IPS-15b (cell line): ENCODE measurements around the gene MMP3.
"Not testable (repeated sequence)": the region's sequence is repeated elsewhere in the genome, so short reads cannot be mapped to it uniquely, and the experiment has no call there.

Experiments used
- H3K27me3 ChIP-seq: one replicate; pipeline ENCODE4 v1.6.1; 2013; ENCODE audit warnings: low read length; ENCODE audit not compliant: control insufficient read depth, insufficient read depth
- H3K36me3 ChIP-seq: one replicate; pipeline ENCODE4 v1.6.1; 2013; ENCODE audit warnings: low read length; ENCODE audit not compliant: control insufficient read depth, insufficient read depth
- H3K4me1 ChIP-seq: one replicate; pipeline ENCODE4 v1.6.1; 2013; ENCODE audit warnings: mild to moderate bottlenecking, low read length; ENCODE audit not compliant: control insufficient read depth, insufficient read depth
- H3K4me3 ChIP-seq: one replicate; pipeline ENCODE4 v1.5.1; 2013; ENCODE audit warnings: low read depth, low read length
- H3K9ac ChIP-seq: one replicate; pipeline ENCODE4 v1.6.1; 2013; ENCODE audit warnings: low read depth, mild to moderate bottlenecking, low read length
- H3K9me3 ChIP-seq: one replicate; pipeline ENCODE4 v1.6.1; 2013; ENCODE audit warnings: mild to moderate bottlenecking, low read length; ENCODE audit not compliant: control insufficient read depth, insufficient read depth

MMP3 gene

GRCh38 chr11:102843489-102843888 is at the start of gene MMP3:
Gene MMP3 (minus strand): TSS chr11:102843609. CDS start chr11:102843546, 63 bp downstream.
- Histone ChIP-seq H3K9me3 (no peaks in the 10 kb centered on the region), H3K4me1 (no peaks in the 10 kb centered on the region), H3K36me3 (no peaks in the 10 kb centered on the region), H3K27me3 (no peaks in the 10 kb centered on the region), H3K9ac (no peak within 1 kb of the TSS), H3K4me3 (no peak within 1 kb of the TSS)

- Histone ChIP-seq H3K4me3 (no peak overlapping the region), H3K9ac (no peak overlapping the region), H3K4me1 (no peaks in the 10 kb centered on the region), H3K9me3 (no peaks in the 10 kb centered on the region), H3K27me3 (no peaks in the 10 kb centered on the region), H3K36me3 (no peaks in the 10 kb centered on the region)
Measured at GRCh38 chr11:102891736-102892135, 48.3 kb upstream of the MMP3 start.

- Histone ChIP-seq H3K27me3 (no peaks in the 10 kb centered on the region), H3K9me3 (no peaks in the 10 kb centered on the region), H3K36me3 (no peaks in the 10 kb centered on the region), H3K9ac (no peak overlapping the region), H3K4me3 (no peak overlapping the region), H3K4me1 (no peaks in the 10 kb centered on the region)
Measured at GRCh38 chr11:102886999-102887398, 43.6 kb upstream of the MMP3 start.

GRCh38 chr11:102883141-102883540 is 39.7 kb upstream of the MMP3 start:
- Histone ChIP-seq H3K9ac (no peak overlapping the region), H3K27me3 (no peaks in the 10 kb centered on the region), H3K4me1 (no peaks in the 10 kb centered on the region), H3K4me3 (no peak overlapping the region), H3K9me3 (no peaks in the 10 kb centered on the region), H3K36me3 (no peaks in the 10 kb centered on the region)

- Histone ChIP-seq H3K27me3 (no peaks in the 10 kb centered on the region), H3K4me1 (no peaks in the 10 kb centered on the region), H3K9me3 (no peaks in the 10 kb centered on the region), H3K9ac (no peak overlapping the region), H3K36me3 (no peaks in the 10 kb centered on the region), H3K4me3 (no peak overlapping the region)
Measured at GRCh38 chr11:102882389-102883024, 39.1 kb upstream of the MMP3 start.

- Histone ChIP-seq H3K4me3 (no peak overlapping the region), H3K36me3 (no peaks in the 10 kb centered on the region), H3K9me3 (no peaks in the 10 kb centered on the region), H3K27me3 (no peaks in the 10 kb centered on the region), H3K4me1 (no peaks in the 10 kb centered on the region), H3K9ac (no peak overlapping the region)
Measured at GRCh38 chr11:102879801-102880200, 36.4 kb upstream of the MMP3 start.

GRCh38 chr11:102878595-102878994 is 35.2 kb upstream of the MMP3 start:
- Histone ChIP-seq H3K27me3 (no peaks in the 10 kb centered on the region), H3K4me3 (no peak overlapping the region), H3K9me3 (no peaks in the 10 kb centered on the region), H3K36me3 (no peaks in the 10 kb centered on the region), H3K4me1 (no peaks in the 10 kb centered on the region), H3K9ac (no peak overlapping the region)

- no peaks in the 10 kb centered on the region for H3K27me3 ChIP-seq
- H3K36me3 ChIP-seq: no peaks in the 10 kb centered on the region
- H3K4me3 ChIP-seq: no peak within 1 kb of the TSS
- no peak within 1 kb of the TSS for H3K9ac ChIP-seq
- H3K9me3 ChIP-seq: no peaks in the 10 kb centered on the region
- no peaks in the 10 kb centered on the region for H3K4me1 ChIP-seq
Measured at GRCh38 chr11:102874852-102875251, 31.4 kb upstream of the MMP3 start, which contains the start of gene MMP12. Gene MMP12 (minus strand): TSS chr11:102874982. CDS start chr11:102874937, 45 bp downstream.

- H3K9ac ChIP-seq, H3K4me1 ChIP-seq, H3K9me3 ChIP-seq, H3K4me3 ChIP-seq, H3K36me3 ChIP-seq, H3K27me3 ChIP-seq: not testable (repeated sequence)
Measured at GRCh38 chr11:102869354-102869964, 26.1 kb upstream of the MMP3 start.

GRCh38 chr11:102868339-102868738 is 24.9 kb upstream of the MMP3 start:
- H3K9me3 ChIP-seq: no peaks in the 10 kb centered on the region
- H3K9ac ChIP-seq: no peak overlapping the region
- H3K4me3 ChIP-seq: no peak overlapping the region
- H3K27me3 ChIP-seq: no peaks in the 10 kb centered on the region
- no peaks in the 10 kb centered on the region for H3K4me1 ChIP-seq
- H3K36me3 ChIP-seq: no peaks in the 10 kb centered on the region

GRCh38 chr11:102864724-102865123 is 21.3 kb upstream of the MMP3 start:
- Histone ChIP-seq H3K4me3 (no peak overlapping the region), H3K9ac (no peak overlapping the region), H3K4me1 (no peaks in the 10 kb centered on the region), H3K27me3 (no peaks in the 10 kb centered on the region), H3K9me3 (no peaks in the 10 kb centered on the region), H3K36me3 (no peaks in the 10 kb centered on the region)

- no peaks in the 10 kb centered on the region for H3K4me1 ChIP-seq
- H3K9ac ChIP-seq: no peak overlapping the region
- H3K27me3 ChIP-seq: no peaks in the 10 kb centered on the region
- no peaks in the 10 kb centered on the region for H3K36me3 ChIP-seq
- H3K9me3 ChIP-seq: no peaks in the 10 kb centered on the region
- H3K4me3 ChIP-seq: no peak overlapping the region
Measured at GRCh38 chr11:102853956-102854355, 10.5 kb upstream of the MMP3 start.
